ENCODE results near the gene NKD2.

The NKD2 gene

GRCh38 chr5:983238-983524 is 25.4 kb upstream of the NKD2 start:
- no peak for TF ChIP-seq CTCF (conservative IDR thresholded peaks at IDR 0.05; ENCODE audit: low read depth, low read length)
- Histone ChIP-seq H3K4me3 (IDR thresholded peaks at IDR 0.05; ENCODE audit: insufficient read depth, low read depth, low read length) (no peak overlapping the region), H3K36me3 (ENCODE audit: insufficient read depth) (no peaks in the 10 kb centered on the region), H3K4me1 (ENCODE audit: low read depth, poor library complexity, severe bottlenecking) (peaks cover 6% of the 10 kb centered on the region), H3K4me2 (no peak overlapping the region), H3K79me2 (ENCODE audit: insufficient read depth, low read depth) (no peaks in the 10 kb centered on the region), H3K27me3 (ENCODE audit: insufficient read depth, low read depth) (no peaks in the 10 kb centered on the region), H3K9ac (no peak overlapping the region), H2AFZ (ENCODE audit: low read depth) (no peak overlapping the region), H4K20me1 (ENCODE audit: insufficient read depth) (no peaks in the 10 kb centered on the region), H3K27ac (no peak overlapping the region)

- no peak overlapping the region for H2AFZ ChIP-seq (ENCODE audit: low read depth)
- no peak overlapping the region for H3K27ac ChIP-seq
- TF ChIP-seq CTCF (conservative IDR thresholded peaks at IDR 0.05; ENCODE audit: low read depth, low read length) = no peak
- no peak overlapping the region for H3K4me3 ChIP-seq (IDR thresholded peaks at IDR 0.05; ENCODE audit: insufficient read depth, low read depth, low read length)
- H3K27me3 ChIP-seq (ENCODE audit: insufficient read depth, low read depth) = no peaks in the 10 kb centered on the region
- peaks cover 6% of the 10 kb centered on the region for H3K4me1 ChIP-seq (ENCODE audit: low read depth, poor library complexity, severe bottlenecking)
- H4K20me1 ChIP-seq (ENCODE audit: insufficient read depth) = no peaks in the 10 kb centered on the region
- no peak overlapping the region for H3K9ac ChIP-seq
- H3K4me2 ChIP-seq = no peak overlapping the region
- no peaks in the 10 kb centered on the region for H3K36me3 ChIP-seq (ENCODE audit: insufficient read depth)
- no peaks in the 10 kb centered on the region for H3K79me2 ChIP-seq (ENCODE audit: insufficient read depth, low read depth)
These were observed 25.0 kb upstream of the NKD2 start for GRCh38 chr5:983568-983967.

- 0 out of 2 replicates have a peak overlapping the region, but pooled peaks have one; percentile 3 for H3K27ac ChIP-seq
- no peak overlapping the region for H3K4me2 ChIP-seq
- H3K9ac ChIP-seq = no peak overlapping the region
- H4K20me1 ChIP-seq (ENCODE audit: insufficient read depth) = no peaks in the 10 kb centered on the region
- no peak for TF ChIP-seq CTCF (conservative IDR thresholded peaks at IDR 0.05; ENCODE audit: low read depth, low read length)
- H3K36me3 ChIP-seq (ENCODE audit: insufficient read depth) = no peaks in the 10 kb centered on the region
- no peak overlapping the region for H2AFZ ChIP-seq (ENCODE audit: low read depth)
- peaks cover 6% of the 10 kb centered on the region for H3K4me1 ChIP-seq (ENCODE audit: low read depth, poor library complexity, severe bottlenecking)
- no peak overlapping the region for H3K4me3 ChIP-seq (IDR thresholded peaks at IDR 0.05; ENCODE audit: insufficient read depth, low read depth, low read length)
- H3K79me2 ChIP-seq (ENCODE audit: insufficient read depth, low read depth) = no peaks in the 10 kb centered on the region
- H3K27me3 ChIP-seq (ENCODE audit: insufficient read depth, low read depth) = no peaks in the 10 kb centered on the region
These were observed 23.8 kb upstream of the NKD2 start for GRCh38 chr5:984774-985173.

- H3K27me3 ChIP-seq (ENCODE audit: insufficient read depth, low read depth) = no peaks in the 10 kb centered on the region
- H3K36me3 ChIP-seq (ENCODE audit: insufficient read depth) = no peaks in the 10 kb centered on the region
- H3K27ac ChIP-seq = no peak overlapping the region
- no peak for TF ChIP-seq CTCF (conservative IDR thresholded peaks at IDR 0.05; ENCODE audit: low read depth, low read length)
- no peaks in the 10 kb centered on the region for H4K20me1 ChIP-seq (ENCODE audit: insufficient read depth)
- no peak overlapping the region for H2AFZ ChIP-seq (ENCODE audit: low read depth)
- no peaks in the 10 kb centered on the region for H3K79me2 ChIP-seq (ENCODE audit: insufficient read depth, low read depth)
- no peak overlapping the region for H3K4me3 ChIP-seq (IDR thresholded peaks at IDR 0.05; ENCODE audit: insufficient read depth, low read depth, low read length)
- peaks cover under 1% of the 10 kb centered on the region for H3K4me1 ChIP-seq (ENCODE audit: low read depth, poor library complexity, severe bottlenecking)
- H3K4me2 ChIP-seq = no peak overlapping the region
- no peak overlapping the region for H3K9ac ChIP-seq
These were observed 20.8 kb upstream of the NKD2 start for GRCh38 chr5:987761-988160.

GRCh38 chr5:988322-988721 is 20.3 kb upstream of the NKD2 start:
- no peaks in the 10 kb centered on the region for H3K36me3 ChIP-seq (ENCODE audit: insufficient read depth)
- H3K4me2 ChIP-seq = no peak overlapping the region
- no peaks in the 10 kb centered on the region for H4K20me1 ChIP-seq (ENCODE audit: insufficient read depth)
- no peak overlapping the region for H3K4me3 ChIP-seq (IDR thresholded peaks at IDR 0.05; ENCODE audit: insufficient read depth, low read depth, low read length)
- TF ChIP-seq CTCF (conservative IDR thresholded peaks at IDR 0.05; ENCODE audit: low read depth, low read length) = no peak
- H2AFZ ChIP-seq (ENCODE audit: low read depth) = no peak overlapping the region
- no peak overlapping the region for H3K27ac ChIP-seq
- H3K79me2 ChIP-seq (ENCODE audit: insufficient read depth, low read depth) = no peaks in the 10 kb centered on the region
- H3K4me1 ChIP-seq (ENCODE audit: low read depth, poor library complexity, severe bottlenecking) = no peaks in the 10 kb centered on the region
- no peaks in the 10 kb centered on the region for H3K27me3 ChIP-seq (ENCODE audit: insufficient read depth, low read depth)
- H3K9ac ChIP-seq = no peak overlapping the region

All from KMS-11 (cell line).